SU-DHL-6 (cell line): Measurements from ENCODE around the gene IGFBP3.

Experiments
- EZH2phosphoT487 ChIP-seq: fragments of 200-600 bp; sonication (generic), shearing (Covaris generic); conservative IDR thresholded peaks from 2 replicates; pipeline ENCODE4 v1.6.1; 2018; ENCODE audit warnings: mild to moderate bottlenecking, antibody characterized with exemption, low read length, moderate library complexity, mixed read lengths
- TF ChIP-seq, protein P1 (sequence below): fragments of 200-600 bp; sonication (generic); IDR thresholded peaks from one replicate; pipeline ENCODE4 v1.5.1; 2017; ENCODE audit warnings: antibody characterized with exemption, mild to moderate bottlenecking, low read length, moderate library complexity; ENCODE audit not compliant: insufficient read depth, poor library complexity, severe bottlenecking

DNA sequence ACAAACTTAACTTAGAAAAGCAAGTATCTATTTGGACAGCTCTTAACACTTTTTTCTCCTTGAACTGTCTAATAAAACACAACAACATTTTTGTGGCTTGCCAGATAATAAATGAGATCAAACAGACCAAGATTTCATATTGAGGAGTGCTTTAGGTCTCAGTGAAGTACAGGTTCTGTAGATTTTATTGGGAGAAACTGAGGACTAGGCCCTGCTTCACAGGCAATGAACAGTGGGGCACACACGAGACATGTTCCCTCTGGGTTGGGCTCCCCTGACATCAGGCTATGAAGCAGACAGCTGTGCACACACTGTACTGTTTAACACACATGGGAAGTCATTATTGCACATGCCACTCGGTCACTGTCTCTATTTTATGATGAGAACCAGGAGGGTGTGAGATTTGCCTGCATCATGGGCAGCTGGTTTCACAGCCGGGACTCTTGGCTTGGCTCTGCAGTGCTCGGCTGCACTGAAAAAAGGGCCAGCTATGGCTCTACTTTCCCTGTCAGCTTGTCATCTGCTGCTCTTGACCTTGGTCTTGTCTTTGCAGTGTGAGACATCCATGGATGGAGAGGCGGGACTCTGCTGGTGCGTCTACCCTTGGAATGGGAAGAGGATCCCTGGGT lies 28.6 kb downstream of the IGFBP3 start:
- TF ChIP-seq, protein P1, sequence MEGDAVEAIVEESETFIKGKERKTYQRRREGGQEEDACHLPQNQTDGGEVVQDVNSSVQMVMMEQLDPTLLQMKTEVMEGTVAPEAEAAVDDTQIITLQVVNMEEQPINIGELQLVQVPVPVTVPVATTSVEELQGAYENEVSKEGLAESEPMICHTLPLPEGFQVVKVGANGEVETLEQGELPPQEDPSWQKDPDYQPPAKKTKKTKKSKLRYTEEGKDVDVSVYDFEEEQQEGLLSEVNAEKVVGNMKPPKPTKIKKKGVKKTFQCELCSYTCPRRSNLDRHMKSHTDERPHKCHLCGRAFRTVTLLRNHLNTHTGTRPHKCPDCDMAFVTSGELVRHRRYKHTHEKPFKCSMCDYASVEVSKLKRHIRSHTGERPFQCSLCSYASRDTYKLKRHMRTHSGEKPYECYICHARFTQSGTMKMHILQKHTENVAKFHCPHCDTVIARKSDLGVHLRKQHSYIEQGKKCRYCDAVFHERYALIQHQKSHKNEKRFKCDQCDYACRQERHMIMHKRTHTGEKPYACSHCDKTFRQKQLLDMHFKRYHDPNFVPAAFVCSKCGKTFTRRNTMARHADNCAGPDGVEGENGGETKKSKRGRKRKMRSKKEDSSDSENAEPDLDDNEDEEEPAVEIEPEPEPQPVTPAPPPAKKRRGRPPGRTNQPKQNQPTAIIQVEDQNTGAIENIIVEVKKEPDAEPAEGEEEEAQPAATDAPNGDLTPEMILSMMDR = no peak
- no peak for TF ChIP-seq EZH2phosphoT487
